GM12891 (cell line): ENCODE measurements around the gene DNPH1. TPM values are rescaled to one million over a fixed set of nuclear protein-coding genes. Genes with fewer than 3 reads are reported as not detected.
A peak's percentile ranks its signal among the peaks of the same experiment; 100 is the strongest.

Experiments
- DNase-seq: peaks from one replicate; pipeline ENCODE4 v3.0.0; 2011; ENCODE audit warnings: low spot score; ENCODE audit not compliant: insufficient read length
- FAIRE-seq: peaks from 2 replicates; lab custom pipeline; 2011; peaks lifted over from hg19 to GRCh38; lab: Jason Lieb, UNC
- PAX5 ChIP-seq: IDR thresholded peaks from 2 replicates; pipeline ENCODE4 v1.6.1; 2011; ENCODE audit warnings: low read length, moderate library complexity, mild to moderate bottlenecking; ENCODE audit not compliant: insufficient read depth, severe bottlenecking
- POLR2A ChIP-seq: IDR thresholded peaks from 2 replicates; pipeline ENCODE4 v1.6.1; 2011; ENCODE audit warnings: low read depth, low read length, control low read depth
- POLR2AphosphoS5 ChIP-seq: IDR thresholded peaks from 2 replicates; pipeline ENCODE4 v1.6.1; 2011; ENCODE audit warnings: low read depth, low read length, control low read depth
- POU2F2 ChIP-seq: IDR thresholded peaks from 2 replicates; pipeline ENCODE4 v1.6.1; 2011; ENCODE audit warnings: low read depth, mild to moderate bottlenecking, control low read depth, low read length, moderate library complexity
- SPI1 ChIP-seq: IDR thresholded peaks from 2 replicates; pipeline ENCODE4 v1.6.1; 2011; ENCODE audit warnings: low read depth, low read length, control low read depth
- TAF1 ChIP-seq: IDR thresholded peaks from 2 replicates; pipeline ENCODE4 v1.6.1; 2011; ENCODE audit warnings: low read depth, low read length, control low read depth
- polyA plus RNA-seq: library from polyadenylated mRNA; unstranded; fragments of >200 nt; gene quantifications from one replicate; pipeline ENCODE4 v1.2.1, GENCODE V29; 2012; ENCODE audit warnings: low read depth, missing spikeins, inconsistent platforms; ENCODE audit not compliant: missing spikeins

DNPH1 gene, protein sequence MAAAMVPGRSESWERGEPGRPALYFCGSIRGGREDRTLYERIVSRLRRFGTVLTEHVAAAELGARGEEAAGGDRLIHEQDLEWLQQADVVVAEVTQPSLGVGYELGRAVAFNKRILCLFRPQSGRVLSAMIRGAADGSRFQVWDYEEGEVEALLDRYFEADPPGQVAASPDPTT
- 113 TPM for polyA plus RNA-seq

DNA sequence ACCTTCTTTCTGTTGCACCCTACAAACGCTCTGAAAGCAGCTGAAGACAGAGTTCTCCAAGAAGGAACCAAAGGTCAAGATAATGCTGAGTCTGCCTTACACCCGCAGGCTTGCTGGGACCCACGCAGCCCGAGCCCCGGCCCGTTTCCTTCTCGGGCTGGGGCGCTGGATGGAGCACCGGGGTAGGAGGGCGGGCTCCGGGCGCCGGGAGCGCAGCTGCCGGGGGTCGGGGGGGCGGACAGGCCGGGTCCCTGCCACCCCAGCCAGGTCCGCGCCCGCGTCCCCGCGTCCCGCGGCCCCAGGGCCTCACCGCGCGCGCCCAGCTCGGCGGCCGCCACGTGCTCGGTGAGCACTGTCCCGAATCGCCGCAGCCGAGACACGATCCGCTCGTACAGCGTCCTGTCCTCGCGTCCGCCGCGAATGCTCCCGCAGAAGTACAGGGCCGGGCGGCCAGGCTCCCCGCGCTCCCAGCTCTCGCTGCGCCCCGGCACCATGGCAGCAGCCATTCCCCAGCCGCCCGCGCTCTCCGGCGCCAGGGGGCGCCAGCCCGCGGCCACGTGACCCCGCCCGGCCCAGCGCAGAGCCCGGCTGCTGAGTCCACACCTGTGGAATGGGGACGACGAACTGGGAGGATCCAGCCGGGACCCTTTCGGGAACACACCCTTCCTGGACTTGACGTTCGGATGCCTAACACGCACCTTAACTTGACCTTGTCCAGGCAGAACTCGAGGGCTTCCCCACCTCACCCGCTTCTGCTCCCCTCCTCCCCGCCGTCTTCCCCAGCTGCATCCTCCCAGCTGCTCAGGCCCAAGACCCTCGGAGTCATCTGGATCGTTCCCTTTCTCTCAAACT lies at the start of gene DNPH1:
TSS of gene DNPH1 (minus strand) at position 531 of the 852 bp plus-strand sequence. CDS start at position 506, 25 bp downstream.
- peak; percentile 93 for FAIRE-seq
- TF ChIP-seq TAF1: peak; percentile 72
- no peak for TF ChIP-seq SPI1
- TF ChIP-seq POLR2AphosphoS5: no peak
- TF ChIP-seq POU2F2: no peak
- TF ChIP-seq POLR2A: 0 out of 2 replicates have a peak, but pooled peaks have one; percentile 51
- no peak for TF ChIP-seq PAX5
- peak; percentile 82 for DNase-seq

DNA sequence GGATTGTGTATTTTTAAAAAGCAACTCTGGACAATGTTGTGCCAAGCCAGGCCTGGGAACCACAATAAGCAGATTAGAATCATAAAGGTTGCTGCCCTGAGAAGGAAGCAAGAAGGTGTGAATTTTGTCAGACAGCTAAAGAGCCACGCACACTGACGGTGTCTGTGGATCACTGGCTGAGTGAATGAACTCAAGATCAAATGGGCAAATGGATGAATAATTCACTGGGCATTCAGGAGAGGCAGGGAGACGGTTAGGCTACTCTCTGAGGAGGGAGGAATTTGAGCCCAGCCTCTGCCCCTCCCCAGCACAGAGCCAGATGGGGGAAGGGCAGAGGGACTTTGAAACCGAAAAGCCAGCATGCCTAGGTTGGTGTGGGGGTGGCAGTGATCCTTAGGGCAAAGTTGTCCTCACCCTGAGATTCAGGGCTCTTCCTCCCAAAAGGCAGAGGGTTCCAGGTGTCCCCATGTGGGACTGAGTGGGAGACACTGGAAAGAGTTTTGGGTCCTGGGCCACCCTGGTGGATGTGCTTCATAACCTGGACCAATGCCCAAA lies 49.3 kb upstream of the DNPH1 start:
- FAIRE-seq (peak; percentile 50), DNase-seq (no peak)
- TF ChIP-seq POLR2A (no peak), TAF1 (no peak), POU2F2 (no peak), SPI1 (no peak), POLR2AphosphoS5 (no peak), PAX5 (no peak)

DNA sequence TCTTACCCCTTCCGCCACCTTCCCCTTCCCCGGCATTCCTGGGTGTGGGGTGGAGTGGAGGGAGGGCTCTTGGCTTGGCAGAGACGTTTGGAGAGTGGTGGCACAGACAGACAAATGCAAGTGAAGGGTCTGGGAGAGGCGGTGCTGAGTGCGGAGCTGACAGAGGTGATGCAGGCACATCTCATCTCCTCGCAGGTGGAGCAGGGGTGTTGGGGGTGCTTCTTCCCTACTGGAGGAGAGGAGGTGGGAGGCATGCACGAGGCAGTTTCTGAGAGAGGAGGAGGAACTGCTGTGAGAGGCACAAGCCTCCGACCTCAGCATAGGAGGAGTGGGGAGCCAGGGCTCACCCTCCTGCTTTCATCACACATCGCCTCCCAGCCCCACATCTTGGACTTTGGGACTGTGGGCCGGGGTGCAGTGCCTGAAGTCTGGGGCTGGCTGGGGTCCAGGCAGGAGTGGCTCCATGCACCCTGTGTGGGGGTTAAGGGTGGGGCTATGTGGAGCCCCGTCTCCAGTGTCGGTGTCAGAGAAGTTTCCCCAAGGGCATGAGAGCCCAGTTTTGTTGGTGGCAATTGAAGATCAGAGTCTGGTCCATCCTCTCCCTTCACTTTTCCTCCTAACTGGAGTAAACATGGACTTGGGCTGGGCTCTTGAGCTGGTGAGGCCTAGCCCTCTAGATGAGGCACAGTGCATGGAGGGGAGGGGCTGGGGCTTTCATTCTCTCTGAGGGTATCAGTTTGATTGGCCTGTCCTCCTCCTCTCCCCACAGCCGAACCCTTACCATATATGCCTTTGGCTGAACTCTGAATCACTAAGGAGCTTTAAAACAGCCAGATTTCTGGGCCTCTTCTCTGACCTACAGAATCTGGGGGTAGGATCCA lies 48.6 kb upstream of the DNPH1 start:
- no peak for DNase-seq
- FAIRE-seq: no peak
- TF ChIP-seq POLR2A (no peak), SPI1 (no peak), POLR2AphosphoS5 (no peak)

DNA sequence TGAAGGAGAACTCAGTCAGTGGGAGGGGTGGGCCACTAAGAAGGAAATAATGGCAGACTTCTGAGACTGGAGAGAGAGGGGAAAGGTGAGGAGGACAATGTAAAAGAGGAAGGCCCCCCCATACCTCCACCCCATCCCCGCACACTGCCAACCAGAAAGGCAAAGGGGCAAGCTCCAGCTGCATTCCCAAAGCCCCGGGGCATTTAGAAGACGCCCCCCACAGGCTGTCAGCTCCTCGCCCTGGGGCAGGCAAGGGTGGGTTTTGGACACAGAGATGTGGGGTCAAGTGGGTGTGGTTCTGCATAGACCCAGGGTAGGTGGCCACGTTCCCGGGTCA lies 48.0 kb upstream of the DNPH1 start:
- no peak for DNase-seq
- TF ChIP-seq TAF1: no peak
- no peak for FAIRE-seq

DNA sequence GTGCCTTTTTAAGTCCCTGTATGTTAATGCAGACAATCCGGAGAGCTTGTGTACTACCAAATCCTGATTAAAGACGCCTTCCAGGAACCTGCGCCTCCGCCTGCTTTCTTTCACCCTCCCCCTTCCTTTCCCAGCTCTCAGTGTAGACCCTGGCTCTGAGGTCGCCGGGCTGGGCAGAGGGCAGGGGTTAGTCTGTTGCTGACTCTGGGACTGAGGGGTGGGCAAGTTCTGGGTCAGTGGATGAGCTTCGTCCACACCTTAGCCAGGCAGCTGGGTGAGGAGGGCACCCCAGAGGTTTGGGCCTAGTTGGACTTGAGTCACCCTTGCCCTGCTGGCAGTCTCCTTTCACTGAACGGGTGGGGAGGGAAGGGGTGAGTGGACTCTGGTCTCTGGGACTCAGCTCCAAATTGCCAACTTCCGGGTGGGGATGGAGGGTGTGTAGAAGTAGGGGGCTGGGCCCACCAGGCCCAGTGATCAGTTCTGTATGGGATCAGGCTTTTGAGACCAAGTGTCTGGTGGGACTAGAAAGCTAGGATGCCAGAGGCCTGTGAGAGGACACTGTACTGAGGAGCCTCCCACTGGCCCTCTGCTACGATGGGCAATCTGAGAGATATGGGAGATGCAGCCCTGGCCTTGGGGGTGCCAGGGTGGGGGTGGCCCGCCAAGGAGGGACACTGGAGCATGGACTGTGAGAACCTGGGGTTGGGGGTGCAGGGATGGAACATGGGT lies 47.5 kb upstream of the DNPH1 start:
- no peak for TF ChIP-seq POLR2A
- TF ChIP-seq POLR2AphosphoS5: no peak
- TF ChIP-seq PAX5: no peak
- TF ChIP-seq TAF1: no peak
- TF ChIP-seq POU2F2: no peak
- TF ChIP-seq SPI1: no peak
- FAIRE-seq (peak; percentile 28), DNase-seq (no peak)

DNA sequence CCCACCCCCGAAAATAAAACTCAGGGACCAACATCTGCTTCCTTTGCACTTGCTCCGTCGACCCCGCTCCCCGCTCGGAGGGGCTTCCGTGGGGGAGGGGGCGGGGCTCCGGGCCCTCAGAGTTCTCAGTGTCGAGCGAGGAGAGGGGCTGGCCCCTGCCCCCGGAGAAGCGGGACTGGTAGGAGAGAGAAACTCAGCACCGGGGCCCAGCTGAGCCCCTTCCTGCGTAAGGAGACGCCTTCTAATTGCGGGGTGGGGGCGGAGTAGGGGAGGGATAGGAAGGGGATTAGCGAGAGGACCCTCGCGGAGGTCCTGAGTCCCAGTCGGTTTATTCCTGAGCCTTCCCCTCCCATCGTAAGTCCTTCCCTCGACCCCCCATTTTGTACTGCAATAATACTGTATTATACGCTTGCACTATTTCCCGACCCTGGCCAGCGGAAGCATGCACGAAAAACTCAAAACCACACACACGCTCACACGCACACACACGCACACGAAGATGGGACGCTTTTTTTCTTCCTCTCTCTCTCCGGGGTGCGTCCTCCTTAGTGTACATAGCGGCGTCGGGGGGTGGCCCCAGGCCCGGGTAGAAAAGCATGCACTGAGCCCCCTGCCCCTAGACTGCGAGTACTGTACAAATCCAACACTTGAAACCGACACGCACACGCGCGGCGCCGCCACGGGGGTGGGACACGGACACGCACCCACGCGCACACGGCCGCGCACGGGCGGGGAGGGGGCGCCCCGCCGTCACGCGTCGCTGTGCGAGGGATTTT lies 46.7 kb upstream of the DNPH1 start:
- TF ChIP-seq SPI1 (no peak), PAX5 (peak; percentile 24)
- DNase-seq: no peak
- peak; percentile 66 for FAIRE-seq

DNA sequence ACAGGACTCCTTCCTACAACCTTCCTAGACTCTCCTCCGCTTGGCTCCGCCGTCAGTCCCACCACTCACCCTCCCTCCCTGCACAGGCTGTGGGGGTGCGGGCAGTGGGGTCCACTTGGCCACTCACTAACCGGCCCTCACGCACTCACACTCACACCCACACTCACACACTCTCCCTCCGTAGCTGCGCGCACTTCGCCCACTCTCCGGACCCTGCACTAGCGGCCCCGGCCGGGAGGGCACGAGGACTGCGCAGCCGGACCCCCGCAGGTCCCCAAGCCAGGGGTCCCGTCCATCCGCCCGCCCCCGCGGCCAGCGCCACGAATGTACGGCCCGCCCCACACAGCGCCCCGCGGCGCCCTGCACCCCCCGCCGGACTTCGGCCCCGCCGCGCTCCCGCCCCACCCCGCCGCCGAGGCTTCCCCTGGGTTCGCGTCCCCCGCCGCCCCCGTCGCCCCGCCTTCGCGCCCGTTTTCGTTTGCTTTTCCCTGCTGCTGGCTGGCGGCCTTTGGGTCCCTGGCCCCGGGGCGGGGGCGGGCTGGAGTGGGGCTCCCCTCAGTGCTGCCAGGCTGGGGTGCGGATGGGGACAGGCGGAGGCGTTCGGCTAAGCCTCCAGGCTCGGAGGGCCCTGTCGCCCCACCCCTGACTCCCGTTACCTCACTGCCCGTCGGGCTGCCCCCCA lies 45.8 kb upstream of the DNPH1 start:
- DNase-seq (peak; percentile 62), FAIRE-seq (peak; percentile 77)
- TF ChIP-seq SPI1: no peak
- no peak for TF ChIP-seq PAX5
- no peak for TF ChIP-seq POLR2AphosphoS5
- no peak for TF ChIP-seq TAF1
- TF ChIP-seq POLR2A: no peak
- TF ChIP-seq POU2F2: no peak

DNA sequence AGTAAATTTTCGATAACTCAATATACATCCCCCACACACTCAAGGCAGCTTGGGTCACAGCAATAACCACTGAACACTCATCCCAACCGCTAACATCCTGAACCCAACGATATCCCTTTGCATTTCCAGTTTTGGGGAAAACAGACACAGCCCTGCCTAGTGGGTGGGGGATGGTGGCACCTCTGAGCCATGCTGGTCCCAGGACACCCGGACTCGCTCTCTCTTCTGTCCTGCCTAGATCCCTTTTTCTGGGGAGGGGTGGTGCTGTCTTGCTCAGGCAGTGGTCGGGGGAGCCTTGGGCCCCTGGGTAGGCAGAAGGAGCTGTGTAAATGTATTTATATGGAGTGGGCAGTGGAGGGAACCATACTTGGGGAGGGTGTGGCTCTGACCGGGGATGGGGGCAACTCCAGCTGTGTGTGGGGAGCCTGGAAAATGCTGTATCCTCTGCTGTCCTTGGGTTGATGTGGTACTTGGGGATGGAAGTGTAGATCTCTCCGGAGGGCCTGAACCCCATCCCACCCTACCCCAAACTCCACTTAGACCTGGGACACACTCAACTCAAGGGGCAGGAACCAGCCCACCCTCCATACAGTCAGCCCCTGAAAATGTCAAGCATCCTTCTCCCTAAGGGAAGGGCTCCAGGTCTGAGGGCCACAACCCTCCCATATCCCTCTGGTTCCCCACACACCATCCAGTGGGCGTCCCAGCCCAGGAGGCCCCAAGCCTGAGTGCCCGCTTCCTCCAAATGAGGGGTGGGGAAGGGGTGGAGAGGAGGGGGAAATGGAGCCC lies 45.0 kb upstream of the DNPH1 start:
- no peak for DNase-seq
- TF ChIP-seq TAF1: no peak
- TF ChIP-seq SPI1: no peak
- TF ChIP-seq POLR2AphosphoS5: no peak
- no peak for TF ChIP-seq POLR2A
- no peak for TF ChIP-seq POU2F2
- no peak for TF ChIP-seq PAX5
- no peak for FAIRE-seq
